HL-60 (cell line): Measurements from ENCODE around the gene PADI2.

Experiments
- CTCF ChIP-seq: IDR thresholded peaks from one replicate; pipeline ENCODE4 v1.5.1; 2011; ENCODE audit warnings: low read length, control low read depth, inconsistent platforms; ENCODE audit not compliant: insufficient read depth
- GABPA ChIP-seq: IDR thresholded peaks from 2 replicates; pipeline ENCODE4 v1.6.1; 2012; ENCODE audit warnings: low read depth

- no peak for TF ChIP-seq CTCF
- TF ChIP-seq GABPA = no peak
Observed at GRCh38 chr1:17080880-17081279, 38.4 kb downstream of the PADI2 start.
